GM12891 (cell line): ENCODE data around the gene FUT8.

Source experiments
- PAX5 ChIP-seq: IDR thresholded peaks from 2 replicates; pipeline ENCODE4 v1.6.1; 2011; ENCODE audit warnings: low read length, moderate library complexity, mild to moderate bottlenecking; ENCODE audit not compliant: insufficient read depth, severe bottlenecking
- POLR2A ChIP-seq: IDR thresholded peaks from 2 replicates; pipeline ENCODE4 v1.6.1; 2011; ENCODE audit warnings: low read depth, low read length, control low read depth
- POLR2AphosphoS5 ChIP-seq: IDR thresholded peaks from 2 replicates; pipeline ENCODE4 v1.6.1; 2011; ENCODE audit warnings: low read depth, low read length, control low read depth
- POU2F2 ChIP-seq: IDR thresholded peaks from 2 replicates; pipeline ENCODE4 v1.6.1; 2011; ENCODE audit warnings: low read depth, mild to moderate bottlenecking, control low read depth, low read length, moderate library complexity
- SPI1 ChIP-seq: IDR thresholded peaks from 2 replicates; pipeline ENCODE4 v1.6.1; 2011; ENCODE audit warnings: low read depth, low read length, control low read depth
- TAF1 ChIP-seq: IDR thresholded peaks from 2 replicates; pipeline ENCODE4 v1.6.1; 2011; ENCODE audit warnings: low read depth, low read length, control low read depth

GRCh38 chr14:65606460-65606859 is 193.9 kb downstream of the FUT8 start:
- TF ChIP-seq PAX5 (no peak), TAF1 (no peak), POLR2AphosphoS5 (no peak), POLR2A (no peak), SPI1 (no peak), POU2F2 (no peak)
